SK-N-SH (cell line): ENCODE data around the gene MEPE. TPM values are rescaled to one million over a fixed set of nuclear protein-coding genes. Genes with fewer than 3 reads are reported as not detected.

ENCODE experiments used
- CTCF ChIA-PET: fragments of 300-600, 350-600 bp; formaldehyde crosslinking; extraction: SDS; loops from one replicate; lab custom pipeline; 2021; lab: Yijun Ruan, JAX
- POLR2A ChIA-PET: fragments of 350-600 bp; sonication (Branson Sonifier 250); formaldehyde crosslinking; extraction: SDS; loops from one replicate; lab custom pipeline; 2020; ENCODE audit warnings: antibody characterized with exemption, inconsistent platforms; lab: Yijun Ruan, JAX
- DNase-seq: peaks from one replicate; pipeline ENCODE4 v3.0.0; 2012
- H2AFZ ChIP-seq: fragments of 200-600 bp; sonication (generic); 2 replicates; pipeline ENCODE4 v1.8.1; 2016; ENCODE audit warnings: antibody characterized with exemption, mild to moderate bottlenecking, low read depth
- H3F3A ChIP-seq: fragments of 200-600 bp; sonication (generic); replicated peaks from 2 replicates; pipeline ENCODE3; 2016; ENCODE audit warnings: antibody characterized with exemption, mild to moderate bottlenecking; ENCODE audit not compliant: insufficient read depth
- H3K27ac ChIP-seq, 2 experiments: fragments of 200-500 bp in 1 of 2; fragments of 200-600 bp in 1 of 2; sonication (Bioruptor generic) in 1 of 2; sonication (generic), shearing (Covaris generic) in 1 of 2; 2 replicates each; pipeline versions ENCODE4 v1.5.1 to v1.6.1; 2014 to 2016; ENCODE audit warnings: low read depth in 2 of 2, inconsistent platforms in 1 of 2, low read length in 1 of 2, mild to moderate bottlenecking in 1 of 2, mixed read lengths in 1 of 2
- H3K27me3 ChIP-seq: fragments of 200-600 bp; sonication (generic), shearing (Covaris generic); 2 replicates; pipeline ENCODE4 v1.6.1; 2016; ENCODE audit warnings: mixed run types; ENCODE audit not compliant: insufficient read depth
- H3K36me3 ChIP-seq, 2 experiments: fragments of 200-500 bp in 1 of 2; fragments of 200-600 bp in 1 of 2; sonication (Bioruptor generic) in 1 of 2; sonication (generic) in 1 of 2; replicated peaks in 1 of 2; 2 replicates each; pipeline versions ENCODE3 to v1.5.1; 2014 to 2016; ENCODE audit warnings: low read length in 1 of 2, mild to moderate bottlenecking in 1 of 2; ENCODE audit not compliant: insufficient read depth in 2 of 2, control insufficient read depth in 1 of 2
- H3K4me1 ChIP-seq, 2 experiments: fragments of 200-500 bp in 1 of 2; fragments of 200-600 bp in 1 of 2; sonication (Bioruptor generic) in 1 of 2; sonication (generic), shearing (Covaris generic) in 1 of 2; 2 replicates each; pipeline versions ENCODE4 v1.5.1 to v1.6.1; 2014 to 2016; ENCODE audit warnings: low read depth in 1 of 2, low read length in 1 of 2, mixed run types in 1 of 2; ENCODE audit not compliant: insufficient read depth in 2 of 2, control insufficient read depth in 1 of 2
- H3K4me2 ChIP-seq: fragments of 200-600 bp; sonication (generic), shearing (Covaris generic); 2 replicates; pipeline ENCODE4 v1.6.1; 2017; ENCODE audit warnings: mixed run types
- H3K4me3 ChIP-seq, 2 experiments: fragments of 200-500 bp in 1 of 2; fragments of 200-600 bp in 1 of 2; sonication (Bioruptor generic) in 1 of 2; sonication (generic), shearing (Covaris generic) in 1 of 2; 2 replicates each; pipeline versions ENCODE4 v1.5.1 to v1.8.1; 2014 to 2016; ENCODE audit warnings: low read depth in 2 of 2, inconsistent platforms in 1 of 2, low read length in 1 of 2, mild to moderate bottlenecking in 1 of 2, mixed read lengths in 1 of 2, moderate library complexity in 1 of 2
- H3K79me2 ChIP-seq: fragments of 200-600 bp; sonication (generic); 2 replicates; pipeline ENCODE4 v1.8.1; 2017; ENCODE audit warnings: mild to moderate bottlenecking; ENCODE audit not compliant: insufficient read depth
- H3K9ac ChIP-seq: fragments of 200-600 bp; sonication (generic); 2 replicates; pipeline ENCODE4 v1.6.1; 2017; ENCODE audit warnings: mixed run types
- H3K9me2 ChIP-seq: fragments of 200-600 bp; sonication (generic); 2 replicates; pipeline ENCODE4 v1.6.1; 2017; ENCODE audit warnings: mixed run types
- H3K9me3 ChIP-seq: fragments of 200-600 bp; sonication (generic); 2 replicates; pipeline ENCODE4 v1.6.1; 2017; ENCODE audit warnings: mixed run types, mild to moderate bottlenecking, moderate library complexity
- H4K20me1 ChIP-seq: fragments of 200-600 bp; sonication (generic); 2 replicates; pipeline ENCODE4 v1.6.1; 2017; ENCODE audit warnings: mild to moderate bottlenecking, mixed run types; ENCODE audit not compliant: insufficient read depth
- CTCF ChIP-seq: fragments of 200-600 bp; sonication (generic); IDR thresholded peaks from 2 replicates; pipeline ENCODE4 v1.6.1; 2017; ENCODE audit warnings: antibody characterized with exemption, mild to moderate bottlenecking, moderate library complexity
- ELF1 ChIP-seq: IDR thresholded peaks from 2 replicates; pipeline ENCODE4 v1.4.0; 2012
- FOXJ3 ChIP-seq: sonication (generic); formaldehyde crosslinking; IDR thresholded peaks from 2 replicates; pipeline ENCODE4 v1.5.1; 2020; ENCODE audit warnings: mild to moderate bottlenecking, missing genetic modification reagents
- MEF2A ChIP-seq: IDR thresholded peaks from 2 replicates; pipeline ENCODE4 v1.4.0; 2012; ENCODE audit warnings: low read depth, borderline replicate concordance
- NFIC ChIP-seq: IDR thresholded peaks from 2 replicates; pipeline ENCODE4 v1.4.0; 2012; ENCODE audit warnings: borderline replicate concordance
- NRF1 ChIP-seq: IDR thresholded peaks from 2 replicates; pipeline ENCODE4 v1.6.1; 2012; ENCODE audit warnings: low read depth, mild to moderate bottlenecking, low read length
- POLR2AphosphoS5 ChIP-seq: IDR thresholded peaks from 2 replicates; pipeline ENCODE4 v1.6.1; 2012; ENCODE audit warnings: low read depth, low read length
- RFX5 ChIP-seq: IDR thresholded peaks from 2 replicates; pipeline ENCODE4 v1.6.1; 2012; ENCODE audit warnings: mild to moderate bottlenecking, improper control_type of control experiment, low read length
- SIN3A ChIP-seq: IDR thresholded peaks from 2 replicates; pipeline ENCODE4 v1.6.1; 2012; ENCODE audit warnings: low read depth, mild to moderate bottlenecking, low read length, moderate library complexity, borderline replicate concordance
- TEAD4 ChIP-seq: IDR thresholded peaks from 2 replicates; pipeline ENCODE4 v1.4.0; 2012; ENCODE audit warnings: mild to moderate bottlenecking, borderline replicate concordance; ENCODE audit not compliant: insufficient read depth
- USF1 ChIP-seq: IDR thresholded peaks from 2 replicates; pipeline ENCODE4 v1.4.0; 2012; ENCODE audit warnings: low read depth, borderline replicate concordance
- USF2 ChIP-seq: fragments of 150-350 bp; IDR thresholded peaks from 2 replicates; pipeline ENCODE4 v1.6.1; 2017; ENCODE audit warnings: antibody characterized with exemption, low read length, low read depth, borderline replicate concordance
- YY1 ChIP-seq: IDR thresholded peaks from 2 replicates; pipeline ENCODE4 v1.4.0; 2012; ENCODE audit warnings: low read depth, mild to moderate bottlenecking
- ZBTB33 ChIP-seq: IDR thresholded peaks from 2 replicates; pipeline ENCODE4 v1.4.0; 2012; ENCODE audit warnings: low read depth, borderline replicate concordance
- WGBS: methylation state at CpG from one replicate; pipeline ENCODE4 v1.1.6; 2017; ENCODE audit warnings: low lambda C conversion rate; 5-methylcytosine and 5-hydroxymethylcytosine counted together
- polyA plus RNA-seq, 3 experiments: library from polyadenylated mRNA; depleted of rRNA; stranded (reverse); fragments of >200 nt; gene quantifications; 2 replicates each; pipeline ENCODE4 v1.2.3, GENCODE V29; 2012

The MEPE gene
- polyA plus RNA-seq, 1 of the 3 experiments (the other 2 are of a cell fraction) = not detected

- Histone ChIP-seq H2AFZ (no peak overlapping the region), H3K27me3 (no peaks in the 10 kb centered on the region), H3K9ac (no peak overlapping the region), H3K27ac (no peak overlapping the region), H4K20me1 (no peaks in the 10 kb centered on the region), H3F3A (no peaks in the 10 kb centered on the region), H3K4me2 (no peak overlapping the region), H3K9me3 (no peaks in the 10 kb centered on the region), H3K4me1 (peaks cover 0 to 3% of the 10 kb centered on the region in 2 experiments; a peak in 2 of 4 replicates), H3K36me3 (no peaks in the 10 kb centered on the region), H3K9me2 (no peaks in the 10 kb centered on the region), H3K4me3 (no peak overlapping the region), H3K79me2 (no peaks in the 10 kb centered on the region)
- ChIA-PET POLR2A (no interaction called here), CTCF (interaction anchor here (0.9 to 9.4 kb wide), 10 partner anchors 11 to 361 kb away, joined by 3 to 182 read pairs (median 30); partner anchors contain the start of gene SPP1)
- TF ChIP-seq YY1 (no peak), ELF1 (no peak), CTCF (no peak), MEF2A (no peak), TEAD4 (no peak), RFX5 (no peak), SIN3A (no peak)
- no peak for DNase-seq
- 76% methylated on average over 8 of the region's 8 CpGs for WGBS
These were observed 18.6 kb downstream of the MEPE start for GRCh38 chr4:87851332-87851731.

- Histone ChIP-seq H3F3A (no peaks in the 10 kb centered on the region), H4K20me1 (no peaks in the 10 kb centered on the region), H3K9me3 (no peaks in the 10 kb centered on the region), H3K27ac (no peak overlapping the region), H2AFZ (no peak overlapping the region), H3K4me2 (no peak overlapping the region), H3K4me1 (peaks cover 0 to 3% of the 10 kb centered on the region in 2 experiments; a peak in 2 of 4 replicates), H3K9ac (no peak overlapping the region), H3K79me2 (no peaks in the 10 kb centered on the region), H3K9me2 (no peaks in the 10 kb centered on the region), H3K36me3 (no peaks in the 10 kb centered on the region), H3K27me3 (no peaks in the 10 kb centered on the region), H3K4me3 (no peak overlapping the region)
- TF ChIP-seq USF2 = no peak
- TF ChIP-seq USF1 = no peak
- TF ChIP-seq MEF2A = no peak
- no peak for TF ChIP-seq NFIC
- TF ChIP-seq NRF1 = no peak
- TF ChIP-seq TEAD4 = no peak
- no peak for TF ChIP-seq POLR2AphosphoS5
- no peak for TF ChIP-seq ZBTB33
- no peak for TF ChIP-seq FOXJ3 (CRISPR knock-in tag)
- no peak for TF ChIP-seq RFX5
- WGBS = 58% methylated on average over 4 of the region's 4 CpGs
- ChIA-PET POLR2A (no interaction called here), CTCF (interaction anchor here (0.9 to 9.4 kb wide), 16 partner anchors 9 to 367 kb away, joined by 3 to 182 read pairs (median 5); partner anchors contain the start of gene SPP1)
- no peak for DNase-seq
These were observed 19.2 kb downstream of the MEPE start for GRCh38 chr4:87851953-87852352.
